ENCODE measurements around the gene CDH4. TPM values are rescaled to one million over a fixed set of nuclear protein-coding genes. Genes with fewer than 3 reads are reported as not detected.

Gene CDH4
- total and polyA plus RNA-seq, 2 donors from 2014 or later = 1.1 TPM; not detected in 1

GRCh38 chr20:61447952-61448351, 195.9 kb downstream of the CDH4 start:
- H3K4me3 ChIP-seq (ENCODE audit: low read length in 3 of 3) = no peak overlapping the region
- no peaks in the 10 kb centered on the region for H3K4me1 ChIP-seq (ENCODE audit: control insufficient read depth in 2 of 3, insufficient read depth in 2 of 3, low read depth in 1 of 3, low read length in 3 of 3)
- H3K9me3 ChIP-seq (ENCODE audit: control insufficient read depth in 2 of 3, insufficient read depth in 1 of 3, low read length in 3 of 3) = no peaks in the 10 kb centered on the region
- no peak for TF ChIP-seq CTCF (IDR thresholded peaks at IDR 0.05; ENCODE audit: borderline replicate concordance, extremely low read depth, insufficient read depth)
- no peak overlapping the region for H3K27ac ChIP-seq (ENCODE audit: low read depth in 2 of 2, low read length in 2 of 2)
- no peaks in the 10 kb centered on the region for H3K36me3 ChIP-seq (ENCODE audit: control insufficient read depth in 2 of 3, insufficient read depth in 3 of 3, low read length in 3 of 3)
- no peak overlapping the region for H3K9ac ChIP-seq (ENCODE audit: low read length in 3 of 3)
- intact Hi-C loops (cut with DNase I) = no loop called here
- no peak for FAIRE-seq
- DNase-seq = peak in 2 of 5 donors; percentile 60 to 65
- H3K27me3 ChIP-seq (ENCODE audit: control insufficient read depth, insufficient read depth, low read length) = no peaks in the 10 kb centered on the region

GRCh38 chr20:61448386-61448785, 196.3 kb downstream of the CDH4 start:
- no peak overlapping the region for H3K9ac ChIP-seq (ENCODE audit: low read length in 3 of 3)
- no peak overlapping the region for H3K27ac ChIP-seq (ENCODE audit: low read depth in 2 of 2, low read length in 2 of 2)
- no peaks in the 10 kb centered on the region for H3K36me3 ChIP-seq (ENCODE audit: control insufficient read depth in 2 of 3, insufficient read depth in 3 of 3, low read length in 3 of 3)
- DNase-seq (no peak), FAIRE-seq (no peak)
- TF ChIP-seq CTCF (IDR thresholded peaks at IDR 0.05; ENCODE audit: borderline replicate concordance, extremely low read depth, insufficient read depth) = no peak
- H3K9me3 ChIP-seq (ENCODE audit: control insufficient read depth in 2 of 3, insufficient read depth in 1 of 3, low read length in 3 of 3) = no peaks in the 10 kb centered on the region
- no peaks in the 10 kb centered on the region for H3K4me1 ChIP-seq (ENCODE audit: control insufficient read depth in 2 of 3, insufficient read depth in 2 of 3, low read depth in 1 of 3, low read length in 3 of 3)
- no peak overlapping the region for H3K4me3 ChIP-seq (ENCODE audit: low read length in 3 of 3)
- H3K27me3 ChIP-seq (ENCODE audit: control insufficient read depth, insufficient read depth, low read length) = no peaks in the 10 kb centered on the region
- intact Hi-C loops (cut with DNase I) = no loop called here

- no peak overlapping the region for H3K9ac ChIP-seq (ENCODE audit: low read length in 3 of 3)
- no peaks in the 10 kb centered on the region for H3K27me3 ChIP-seq (ENCODE audit: control insufficient read depth, insufficient read depth, low read length)
- no peaks in the 10 kb centered on the region for H3K36me3 ChIP-seq (ENCODE audit: control insufficient read depth in 2 of 3, insufficient read depth in 3 of 3, low read length in 3 of 3)
- no peak overlapping the region for H3K27ac ChIP-seq (ENCODE audit: low read depth in 2 of 2, low read length in 2 of 2)
- no peak for FAIRE-seq
- no peak for DNase-seq
- H3K4me1 ChIP-seq (ENCODE audit: control insufficient read depth in 2 of 3, insufficient read depth in 2 of 3, low read depth in 1 of 3, low read length in 3 of 3) = no peaks in the 10 kb centered on the region
- intact Hi-C loops (cut with DNase I) = no loop called here
- no peak overlapping the region for H3K4me3 ChIP-seq (ENCODE audit: low read length in 3 of 3)
- H3K9me3 ChIP-seq (ENCODE audit: control insufficient read depth in 2 of 3, insufficient read depth in 1 of 3, low read length in 3 of 3) = no peaks in the 10 kb centered on the region
- TF ChIP-seq CTCF (IDR thresholded peaks at IDR 0.05; ENCODE audit: borderline replicate concordance, extremely low read depth, insufficient read depth) = no peak
Observed at GRCh38 chr20:61449057-61449609, 197.1 kb downstream of the CDH4 start.

GRCh38 chr20:61449916-61450315, 197.9 kb downstream of the CDH4 start:
- FAIRE-seq = no peak

More at GRCh38 chr20:61449916-61450315, 197.9 kb downstream of the CDH4 start:
- Histone ChIP-seq H3K9ac (ENCODE audit: low read length in 3 of 3) (no peak overlapping the region), H3K4me1 (ENCODE audit: control insufficient read depth in 2 of 3, insufficient read depth in 2 of 3, low read depth in 1 of 3, low read length in 3 of 3) (no peaks in the 10 kb centered on the region), H3K27me3 (ENCODE audit: control insufficient read depth, insufficient read depth, low read length) (no peaks in the 10 kb centered on the region), H3K27ac (ENCODE audit: low read depth in 2 of 2, low read length in 2 of 2) (no peak overlapping the region), H3K4me3 (ENCODE audit: low read length in 3 of 3) (no peak overlapping the region), H3K36me3 (ENCODE audit: control insufficient read depth in 2 of 3, insufficient read depth in 3 of 3, low read length in 3 of 3) (no peaks in the 10 kb centered on the region), H3K9me3 (ENCODE audit: control insufficient read depth in 2 of 3, insufficient read depth in 1 of 3, low read length in 3 of 3) (no peaks in the 10 kb centered on the region)
- DNase-seq = peak in 1 of 5 donors; percentile 25
- TF ChIP-seq CTCF (IDR thresholded peaks at IDR 0.05; ENCODE audit: borderline replicate concordance, extremely low read depth, insufficient read depth) = no peak
- intact Hi-C loops (cut with DNase I) = no loop called here

Data from kidney (tissue), 14 donors.